CD4-positive, alpha-beta T cell (primary cell): ENCODE data around the gene RTL1. TPM values are rescaled to one million over a fixed set of nuclear protein-coding genes. Genes with fewer than 3 reads are reported as not detected.

Source experiments
- ATAC-seq: fragments of 200-7000 bp; cut with Tn5 transposase; one replicate; pipeline ENCODE4 v1.10.0; 2022; ENCODE audit warnings: mild to moderate bottlenecking; ENCODE audit not compliant: poor library complexity
- CTCF ChIA-PET: fragments of 350-600 bp; sonication (Branson Sonifier 250); formaldehyde crosslinking; loops from one replicate; lab custom pipeline; 2021; ENCODE audit warnings: antibody characterized with exemption, inconsistent platforms; lab: Charles Lee
- POLR2A ChIA-PET: fragments of 350-600 bp; sonication (Branson Sonifier 250); formaldehyde crosslinking; loops from one replicate; lab custom pipeline; 2021; ENCODE audit warnings: antibody characterized with exemption, inconsistent platforms; lab: Charles Lee
- DNase-seq, 14 experiments: peaks; one replicate each; pipeline ENCODE4 v3.0.0-alpha.2; 2013 to 2020; ENCODE audit warnings: mixed read lengths in 2 of 14
- H3K27ac ChIP-seq, 2 donors: one replicate each; pipeline versions ENCODE4 v1.5.1 to v1.7.0; 2013; ENCODE audit warnings: low read length in 2 of 2, low read depth in 1 of 2, mild to moderate bottlenecking in 1 of 2
- H3K27me3 ChIP-seq, 2 experiments: 1 replicate in 1 of 2; 2 replicates in 1 of 2; pipeline versions ENCODE4 v1.6.1 to v1.7.0; 2013; ENCODE audit warnings: low read length in 2 of 2, control low read depth in 1 of 2, mild to moderate bottlenecking in 1 of 2, moderate library complexity in 1 of 2; ENCODE audit not compliant: insufficient read depth in 2 of 2, control insufficient read depth in 1 of 2
- H3K36me3 ChIP-seq: one replicate; pipeline ENCODE4 v1.6.1; 2013; ENCODE audit warnings: low read length, control low read depth; ENCODE audit not compliant: insufficient read depth
- H3K4me1 ChIP-seq: one replicate; pipeline ENCODE4 v1.6.1; 2013; ENCODE audit warnings: low read length, control low read depth; ENCODE audit not compliant: insufficient read depth
- H3K4me3 ChIP-seq: one replicate; pipeline ENCODE4 v1.5.1; 2013; ENCODE audit warnings: mild to moderate bottlenecking, low read length, moderate library complexity
- H3K9me3 ChIP-seq, 2 experiments: 1 replicate in 1 of 2; 2 replicates in 1 of 2; pipeline versions ENCODE4 v1.6.1 to v1.7.0; 2013; ENCODE audit warnings: low read length in 2 of 2, mild to moderate bottlenecking in 2 of 2, control low read depth in 1 of 2, moderate library complexity in 1 of 2; ENCODE audit not compliant: control insufficient read depth in 1 of 2, insufficient read depth in 1 of 2
- H3K27ac Mint-ChIP-seq: one replicate; pipeline ENCODE4 v1.8.0; 2020; ENCODE audit warnings: mixed read lengths
- H3K27me3 Mint-ChIP-seq: one replicate; pipeline ENCODE4 v1.8.0; 2021; ENCODE audit warnings: mixed read lengths
- H3K36me3 Mint-ChIP-seq: one replicate; pipeline ENCODE4 v1.8.0; 2021; ENCODE audit warnings: low read depth, mixed read lengths
- H3K4me1 Mint-ChIP-seq: one replicate; pipeline ENCODE4 v1.8.0; 2021; ENCODE audit warnings: low read depth, mixed read lengths
- H3K4me3 Mint-ChIP-seq: one replicate; pipeline ENCODE4 v1.8.0; 2020; ENCODE audit warnings: mild to moderate bottlenecking, mixed read lengths
- H3K9me3 Mint-ChIP-seq: one replicate; pipeline ENCODE4 v1.8.0; 2020; ENCODE audit warnings: mixed read lengths
- CTCF ChIP-seq: fragments of 200-600 bp; IDR thresholded peaks from one replicate; pipeline ENCODE4 v1.8.0; 2022; ENCODE audit warnings: antibody characterized with exemption, mild to moderate bottlenecking
- intact Hi-C, 2 experiments: fragments of 100-400 bp; cut with DNase I in 1 of 2; cut with micrococcal nuclease in 1 of 2; formaldehyde crosslinking; loops; one replicate each; pipeline versions ENCODE4 v1.15.1 to v1.9.0; 2023 to 2025; cut with DNase I, micrococcal nuclease
- total RNA-seq, 174 experiments: library from RNA in 2 of 174; stranded (reverse) in 2 of 174; gene quantifications; one replicate each; pipeline ENCODE4 v1.2.3 and lab custom pipeline; 2021 to 2026

Gene RTL1
- total RNA-seq, 2 experiments from 2014 or later: not detected

GRCh38 chr14:100891051-100891450, 12.5 kb downstream of the RTL1 start:
- Mint-ChIP-seq H3K27ac (no peak overlapping the region), H3K4me1 (no peaks in the 10 kb centered on the region), H3K36me3 (no peaks in the 10 kb centered on the region), H3K9me3 (no peaks in the 10 kb centered on the region), H3K4me3 (no peak overlapping the region), H3K27me3 (peaks cover 18% of the 10 kb centered on the region)
- Histone ChIP-seq H3K4me3 (no peak overlapping the region), H3K4me1 (no peaks in the 10 kb centered on the region), H3K27ac (no peak overlapping the region), H3K36me3 (no peaks in the 10 kb centered on the region), H3K9me3 (peaks cover 0 to 11% of the 10 kb centered on the region in 2 experiments), H3K27me3 (peaks cover 0 to 6% of the 10 kb centered on the region in 2 experiments)
- CTCF ChIA-PET: no interaction called here
- ATAC-seq (no peak), DNase-seq (no peak)
- intact Hi-C loops: no loop called here
- POLR2A ChIA-PET: no interaction called here
- no peak for TF ChIP-seq CTCF

- no peaks in the 10 kb centered on the region for H3K4me1 ChIP-seq
- H3K27ac Mint-ChIP-seq: no peak overlapping the region
- no peaks in the 10 kb centered on the region for H3K4me1 Mint-ChIP-seq
- peaks cover 0 to 11% of the 10 kb centered on the region in 2 experiments for H3K9me3 ChIP-seq
- H3K27me3 ChIP-seq: peaks cover 3 to 6% of the 10 kb centered on the region in 2 experiments
- ATAC-seq (no peak), DNase-seq (peak in 1 of 14 experiments; percentile 19)
- POLR2A ChIA-PET: no interaction called here
- TF ChIP-seq CTCF: no peak
- no peak overlapping the region for H3K27ac ChIP-seq
- CTCF ChIA-PET: no interaction called here
- intact Hi-C loops: no loop called here
- no peaks in the 10 kb centered on the region for H3K36me3 ChIP-seq
- peaks cover 20% of the 10 kb centered on the region for H3K27me3 Mint-ChIP-seq
- no peak overlapping the region for H3K4me3 Mint-ChIP-seq
- no peaks in the 10 kb centered on the region for H3K9me3 Mint-ChIP-seq
- H3K36me3 Mint-ChIP-seq: no peaks in the 10 kb centered on the region
- H3K4me3 ChIP-seq: no peak overlapping the region
Observed at GRCh38 chr14:100890061-100890850, 13.3 kb downstream of the RTL1 start.

- Histone ChIP-seq H3K27me3 (peaks cover 3 to 6% of the 10 kb centered on the region in 2 experiments), H3K9me3 (peaks cover 0 to 9% of the 10 kb centered on the region in 2 experiments), H3K4me3 (no peak overlapping the region), H3K27ac (no peak overlapping the region), H3K36me3 (no peaks in the 10 kb centered on the region), H3K4me1 (no peaks in the 10 kb centered on the region)
- H3K27ac Mint-ChIP-seq: no peak overlapping the region
- H3K4me1 Mint-ChIP-seq: no peaks in the 10 kb centered on the region
- ChIA-PET POLR2A (no interaction called here), CTCF (no interaction called here)
- no peaks in the 10 kb centered on the region for H3K36me3 Mint-ChIP-seq
- DNase-seq: peak in 1 of 14 experiments; percentile 8
- H3K27me3 Mint-ChIP-seq: peaks cover 15% of the 10 kb centered on the region
- H3K4me3 Mint-ChIP-seq: no peak overlapping the region
- TF ChIP-seq CTCF: no peak
- no peaks in the 10 kb centered on the region for H3K9me3 Mint-ChIP-seq
- no peak for ATAC-seq
- intact Hi-C loops: no loop called here
Observed at GRCh38 chr14:100889641-100890040, 13.9 kb downstream of the RTL1 start.
